HG03060 (cell line): ENCODE measurements around the gene ASIC2.

Experiments
- ATAC-seq: cut with Tn5 transposase; IDR thresholded peaks from one replicate; pipeline ENCODE4 v1.9.1; 2021; ENCODE audit warnings: low read depth, moderate number of reproducible peaks; ENCODE audit not compliant: unreplicated experiment

The ASIC2 gene

GRCh38 chr17:33292981-33293867, at the start of gene ASIC2:
ASIC2 (minus strand) TSS chr17:33293295.
- no peak for ATAC-seq

- no peak for ATAC-seq
These were observed 48.9 kb upstream of the ASIC2 start for GRCh38 chr17:33342025-33342424.

- no peak for ATAC-seq
These were observed 45.1 kb upstream of the ASIC2 start for GRCh38 chr17:33338242-33338641.

GRCh38 chr17:33335491-33336173, 42.5 kb upstream of the ASIC2 start:
- ATAC-seq, result no peak

- no peak for ATAC-seq
These were observed 41.6 kb upstream of the ASIC2 start for GRCh38 chr17:33334703-33335102.

- no peak for ATAC-seq
These were observed 37.8 kb upstream of the ASIC2 start for GRCh38 chr17:33330877-33331276.

GRCh38 chr17:33328129-33328528, 35.0 kb upstream of the ASIC2 start:
- ATAC-seq, result no peak

- ATAC-seq, result no peak
These were observed 31.6 kb upstream of the ASIC2 start for GRCh38 chr17:33324736-33325135.

- ATAC-seq, result no peak
These were observed 29.0 kb upstream of the ASIC2 start for GRCh38 chr17:33322063-33322462.

GRCh38 chr17:33318241-33318640, 25.1 kb upstream of the ASIC2 start:
- ATAC-seq, result no peak

- ATAC-seq, result no peak
These were observed 23.7 kb upstream of the ASIC2 start for GRCh38 chr17:33316746-33317145.

- no peak for ATAC-seq
These were observed 17.2 kb upstream of the ASIC2 start for GRCh38 chr17:33310296-33310695.

- no peak for ATAC-seq
These were observed 10.2 kb upstream of the ASIC2 start for GRCh38 chr17:33303254-33303653.

- ATAC-seq, result no peak
These were observed 9.3 kb upstream of the ASIC2 start for GRCh38 chr17:33302394-33302793.

GRCh38 chr17:33300241-33300640, 7.1 kb upstream of the ASIC2 start:
- ATAC-seq, result no peak

- ATAC-seq, result no peak
These were observed 6.0 kb upstream of the ASIC2 start for GRCh38 chr17:33299115-33299514.

- ATAC-seq, result no peak
These were observed 4.5 kb upstream of the ASIC2 start for GRCh38 chr17:33297643-33298042.

GRCh38 chr17:33294994-33295393, 1.9 kb upstream of the ASIC2 start:
- ATAC-seq, result no peak

GRCh38 chr17:33292201-33292980, 704 bp downstream of the ASIC2 start:
- no peak for ATAC-seq

GRCh38 chr17:33291248-33292200, 1.6 kb downstream of the ASIC2 start:
- ATAC-seq, result no peak
